ENCODE results near the gene GLUL.
"Not testable (repeated sequence)": the region's sequence is repeated elsewhere in the genome, so short reads cannot be mapped to it uniquely, and the experiment has no call there.

GLUL gene

DNA sequence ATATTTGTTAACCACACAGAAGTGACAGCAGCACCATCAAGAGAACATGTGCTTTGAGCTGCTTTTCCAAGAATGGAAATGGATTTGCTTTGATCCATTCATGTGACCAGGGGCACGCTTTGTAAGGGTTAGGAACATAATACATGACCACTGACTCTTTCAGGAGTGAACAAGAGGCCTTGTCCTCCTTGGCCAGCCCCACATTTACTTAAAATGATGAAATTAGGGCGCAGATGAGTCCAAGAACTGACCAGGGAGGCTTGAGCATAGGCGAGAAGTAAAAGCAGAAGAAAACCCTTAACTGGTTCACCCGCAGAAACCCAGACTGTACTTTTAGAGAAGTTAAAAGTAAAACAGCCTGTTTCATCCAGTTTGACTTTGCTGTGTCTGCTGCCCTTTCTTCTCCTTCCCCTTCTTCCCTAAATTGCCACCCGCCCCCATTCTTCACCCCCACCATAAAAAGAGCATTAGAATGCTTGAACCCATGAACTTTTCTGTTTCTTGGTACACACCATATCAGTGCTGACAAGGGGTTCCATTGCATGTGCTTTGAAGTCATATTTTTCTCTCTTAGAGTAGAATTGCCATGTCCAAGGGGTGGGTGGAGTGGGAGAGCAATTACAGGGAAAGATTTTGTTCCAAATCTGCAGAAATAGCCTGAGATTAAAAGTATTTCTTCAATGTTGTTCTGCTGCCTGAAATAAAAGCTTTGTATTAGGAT is 2.6 kb upstream of the GLUL start:
- DNase-seq (ENCODE audit: low read depth) = no peak

DNA sequence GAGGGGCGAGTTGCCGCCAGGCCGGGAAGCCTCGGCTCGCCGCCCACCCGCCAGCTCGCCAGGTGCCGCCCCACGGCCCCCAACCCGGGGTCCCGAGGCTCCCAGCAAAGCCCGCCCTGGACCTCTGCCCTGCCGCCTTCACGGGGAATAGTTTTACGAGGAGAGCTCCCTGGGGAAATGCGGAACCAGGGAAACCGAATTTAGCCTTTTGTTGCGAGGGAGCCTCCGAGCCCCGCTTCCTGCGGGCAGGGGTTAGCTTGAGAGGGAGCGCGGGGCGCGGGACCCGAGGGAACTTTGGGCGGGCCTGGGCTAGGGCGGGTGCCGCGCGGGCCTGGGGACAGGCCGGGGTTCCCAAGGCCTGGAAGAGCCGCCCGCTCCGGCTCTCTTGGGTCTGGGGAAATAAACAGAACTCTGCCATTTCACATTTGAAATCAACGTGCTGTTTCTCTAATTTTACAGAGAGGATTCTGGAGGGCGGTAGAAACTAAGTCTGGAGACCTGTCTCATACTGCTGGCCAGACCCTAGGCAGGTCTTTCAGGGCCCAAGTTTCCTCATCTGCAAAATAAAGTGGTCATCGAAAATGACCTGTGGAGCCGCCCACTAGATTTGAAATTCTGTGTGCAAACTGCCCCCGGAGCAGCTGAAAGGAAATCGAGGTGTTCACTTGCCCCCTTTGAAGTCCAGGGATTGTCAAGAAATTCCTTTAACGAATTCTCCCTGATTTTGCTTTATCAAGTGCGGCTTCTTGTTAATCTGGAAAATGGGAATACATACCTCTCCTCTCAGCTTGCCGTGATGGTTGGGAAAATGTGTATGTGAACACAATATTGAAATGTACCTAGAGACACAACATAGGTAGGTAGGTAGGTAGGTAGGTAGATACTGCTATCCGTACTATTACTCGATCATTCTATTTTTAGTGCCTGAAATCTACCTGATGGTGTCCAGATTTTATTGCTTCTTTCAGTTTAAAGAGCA is 749 bp upstream of the GLUL start:
- DNase-seq (ENCODE audit: low read depth) = peak; percentile 10

DNA sequence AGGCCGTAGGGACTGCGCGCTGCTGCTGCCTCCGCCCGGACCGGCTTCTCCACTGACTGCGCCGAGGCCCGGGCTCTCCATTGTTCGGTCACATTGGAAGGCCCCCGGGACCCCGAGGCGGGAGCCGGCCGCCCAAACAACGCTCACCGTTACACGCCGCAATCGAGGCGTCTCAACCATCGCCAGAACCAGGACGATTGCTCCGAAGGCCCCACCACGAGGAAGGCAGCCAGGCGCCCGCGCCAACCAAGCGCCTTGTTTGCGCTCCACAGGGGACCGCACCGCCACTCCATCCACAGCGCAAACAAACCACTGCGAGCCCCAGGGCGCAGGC is 595 bp downstream of the GLUL start:
- DNase-seq (ENCODE audit: low read depth) = no peak

DNA sequence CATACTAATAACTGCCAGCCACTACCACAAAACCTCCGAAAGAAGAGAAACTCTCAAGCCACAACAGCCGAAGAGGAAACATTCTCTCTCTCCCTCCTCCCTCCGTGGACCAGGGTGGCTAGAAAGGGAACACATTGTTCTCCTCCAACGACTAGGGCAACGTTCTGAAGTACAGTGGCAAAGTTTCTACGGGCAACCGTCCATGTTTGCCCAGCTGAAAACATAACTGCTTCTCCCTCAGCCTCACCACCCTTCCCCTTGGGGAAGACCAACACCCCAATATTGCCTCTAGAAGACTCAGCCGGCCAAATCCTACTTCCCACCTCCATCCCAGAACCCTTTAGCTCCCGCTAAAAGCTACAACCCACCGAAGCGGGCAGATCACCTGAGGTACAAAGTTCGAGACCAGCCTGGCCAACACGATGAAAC is 2.0 kb downstream of the GLUL start:
- no peak for DNase-seq (ENCODE audit: low read depth)

DNA sequence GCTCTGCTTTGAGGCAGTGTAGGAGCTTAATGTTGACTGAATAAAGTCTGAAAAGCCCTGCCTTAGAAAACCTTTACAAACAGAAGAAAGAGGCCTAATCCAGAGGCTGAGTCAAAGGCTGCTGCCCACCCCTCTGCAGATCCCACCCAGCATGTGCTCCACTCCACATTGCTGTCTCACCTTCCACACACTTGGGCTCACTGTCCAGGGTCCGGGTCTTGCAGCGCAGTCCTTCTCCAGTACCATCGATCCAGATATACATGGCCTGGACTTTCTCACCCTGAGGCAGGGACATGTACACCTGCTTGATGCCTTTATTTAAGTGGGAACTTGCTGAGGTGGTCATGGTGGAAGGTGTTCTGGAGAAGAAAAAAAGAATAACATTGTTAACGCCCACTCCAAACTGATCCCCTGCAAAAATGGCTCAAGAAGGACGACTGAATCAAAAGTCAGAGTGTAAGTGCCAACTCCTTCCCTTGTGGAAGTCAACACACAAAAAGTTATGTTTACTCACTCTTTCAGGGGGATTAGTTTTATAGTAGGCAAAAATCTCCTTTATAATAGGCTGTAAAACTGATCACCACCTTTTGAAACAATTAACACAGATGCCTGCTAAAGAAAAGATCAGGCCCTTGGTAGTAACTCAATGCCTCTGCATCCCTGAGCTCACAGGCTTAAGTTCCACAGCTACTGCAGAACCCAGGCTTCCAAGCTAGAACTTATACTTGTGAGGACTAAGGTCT is 3.0 kb downstream of the GLUL start:
- no peak for DNase-seq (ENCODE audit: low read depth)

DNA sequence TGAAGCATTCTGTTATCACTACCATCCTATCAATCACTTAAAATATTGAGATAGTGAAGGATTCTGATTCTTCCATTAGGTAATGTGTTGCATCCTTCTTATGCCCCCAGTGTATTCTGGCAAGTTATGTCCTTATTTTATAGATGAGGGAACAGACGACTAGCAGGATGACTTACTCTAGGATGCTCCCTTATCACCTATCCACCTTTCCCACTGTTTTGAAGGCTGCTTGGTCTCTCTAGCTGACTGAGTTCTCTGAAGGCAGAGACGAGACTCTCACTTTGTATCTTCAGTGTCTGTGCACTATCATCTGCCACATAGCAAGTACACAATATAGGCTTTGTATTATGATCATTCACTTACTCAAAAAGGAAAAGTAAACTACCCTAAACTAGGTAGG is 4.0 kb downstream of the GLUL start:
- DNase-seq (ENCODE audit: low read depth) = no peak

DNA sequence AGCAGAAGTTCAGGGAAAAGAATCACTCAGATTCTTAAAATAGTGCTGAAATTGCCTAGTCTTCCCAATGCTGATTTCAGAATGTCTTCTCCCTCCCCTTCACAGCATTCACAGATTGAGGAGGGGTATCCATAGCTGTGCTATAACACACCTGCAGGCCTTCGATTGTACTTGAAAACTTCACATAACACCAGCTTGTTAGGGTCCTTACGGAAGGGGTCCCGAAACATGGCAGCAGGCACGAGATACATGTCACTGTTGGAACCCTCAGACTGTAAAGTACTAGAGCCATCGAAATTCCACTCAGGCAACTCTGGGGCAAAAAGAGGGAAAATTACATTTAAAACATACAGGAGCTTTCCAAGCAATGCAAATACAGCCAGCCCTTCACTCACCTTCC is 4.6 kb downstream of the GLUL start:
- no peak for DNase-seq (ENCODE audit: low read depth)

DNA sequence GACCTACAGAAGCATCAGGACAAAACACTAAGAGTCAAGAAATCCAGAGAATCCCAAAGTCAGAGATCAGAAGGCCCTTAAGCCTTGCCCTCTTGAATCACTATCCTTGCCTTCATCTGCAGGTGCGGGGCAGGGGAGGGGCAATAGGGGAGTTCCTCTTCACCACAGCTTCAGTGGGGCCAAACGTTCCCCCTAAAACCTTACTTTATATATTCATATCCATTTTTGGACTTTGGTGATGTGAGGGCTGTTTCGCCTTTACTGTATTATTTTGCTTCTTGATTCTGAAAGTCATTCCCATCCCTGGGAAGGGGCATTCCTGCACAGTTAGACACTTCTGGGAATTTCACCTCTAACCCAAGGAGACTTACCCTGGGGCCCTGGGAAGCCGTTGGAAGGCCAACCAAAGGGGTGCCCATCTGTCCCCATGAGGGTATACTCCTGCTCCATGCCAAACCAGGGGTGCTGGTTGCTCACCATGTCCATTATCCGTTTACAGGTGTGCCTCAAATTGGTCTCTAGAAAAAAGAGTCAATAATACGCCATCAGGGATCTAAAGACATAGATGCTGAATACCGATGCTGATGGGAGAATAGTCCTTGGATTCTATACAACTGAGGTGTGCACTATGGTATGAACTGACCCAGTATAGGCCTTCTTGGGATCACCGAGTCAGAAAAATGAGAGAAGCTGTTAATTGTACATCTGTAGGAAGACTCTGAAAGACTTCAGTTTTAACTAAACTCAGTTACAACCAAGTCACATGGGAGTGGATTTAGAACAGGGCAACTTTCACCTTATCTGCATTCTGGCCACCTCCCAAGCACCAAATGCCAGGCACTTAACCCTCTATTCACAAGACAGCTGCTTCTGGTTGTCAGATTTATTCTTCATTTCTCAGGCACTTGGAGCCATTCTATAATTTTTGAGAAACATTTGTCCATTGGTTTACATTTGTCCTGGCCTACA is 5.4 kb downstream of the GLUL start:
- DNase-seq (ENCODE audit: low read depth) = no peak

DNA sequence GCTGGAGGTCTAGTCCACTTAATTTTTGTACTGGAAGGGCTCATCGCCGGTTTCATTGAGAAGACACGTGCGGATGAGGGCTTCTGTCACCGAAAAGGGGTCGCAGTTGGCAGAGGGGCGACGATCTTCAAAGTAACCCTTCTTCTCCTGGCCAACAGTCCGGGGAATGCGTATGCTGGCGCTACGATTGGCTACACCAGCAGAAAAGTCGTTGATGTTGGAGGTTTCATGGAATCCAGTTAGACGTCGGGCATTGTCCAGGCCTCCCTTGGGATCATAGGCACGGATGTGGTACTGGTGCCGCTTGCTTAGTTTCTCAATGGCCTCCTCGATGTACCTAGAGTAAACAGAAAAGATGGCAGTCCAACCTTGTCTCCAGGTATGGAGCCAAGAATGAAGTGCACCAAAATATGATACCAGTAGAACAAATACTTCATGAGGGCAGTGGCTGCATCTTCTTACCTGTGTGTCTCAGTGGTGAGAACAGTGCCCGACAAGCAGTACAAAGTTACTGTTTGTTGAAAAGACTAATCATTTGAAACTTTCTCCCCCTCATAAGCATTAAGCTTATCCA is 7.1 kb downstream of the GLUL start:
- no peak for DNase-seq (ENCODE audit: low read depth)

DNA sequence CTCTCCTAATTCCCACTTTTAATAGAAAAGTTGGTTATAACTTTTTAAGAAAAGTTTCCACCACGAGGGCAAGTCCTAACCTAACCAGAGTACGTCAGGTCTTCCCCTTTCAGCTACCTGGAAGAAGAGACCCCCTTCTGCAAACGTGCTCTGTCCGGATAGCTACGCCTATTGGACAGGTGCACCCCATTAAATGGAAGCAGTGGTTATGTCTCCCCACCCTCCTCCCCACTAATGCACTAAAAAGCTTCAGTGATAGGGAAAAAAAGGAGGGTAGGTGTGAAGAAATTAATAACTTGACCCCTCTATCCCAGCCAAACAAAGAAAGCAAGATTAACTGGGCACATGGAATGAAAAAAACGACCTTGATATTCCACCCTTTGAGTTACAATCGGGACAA is 7.7 kb downstream of the GLUL start:
- no peak for DNase-seq (ENCODE audit: low read depth)

DNA sequence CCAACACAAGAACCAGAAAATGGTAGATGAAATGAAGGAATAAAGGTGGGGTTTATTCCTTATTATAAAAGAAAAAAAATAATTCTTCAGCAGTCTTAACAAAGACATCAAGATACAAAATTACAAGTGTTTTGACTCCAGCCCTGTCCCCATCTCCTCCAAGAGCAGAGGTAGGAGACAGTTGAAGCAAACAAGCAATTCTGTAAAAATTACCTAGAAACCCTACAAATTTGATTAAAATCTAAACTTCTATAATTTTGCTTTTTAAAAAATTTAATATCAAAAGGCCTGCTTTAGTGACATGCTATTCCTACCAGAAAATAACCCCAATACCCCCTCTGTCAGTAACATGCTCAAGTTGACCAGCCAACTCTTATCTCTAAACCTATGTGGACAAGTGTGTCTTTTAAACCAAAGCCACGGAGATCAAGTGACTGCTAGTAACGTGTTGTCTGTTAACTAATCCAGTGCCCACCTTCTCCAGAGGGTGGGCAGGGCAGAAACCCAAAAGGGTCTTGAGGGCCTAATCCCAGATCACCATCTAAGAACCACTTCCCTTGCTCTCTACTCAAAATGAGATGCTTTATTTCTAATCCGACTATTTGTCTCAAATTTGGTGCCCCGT is 8.4 kb downstream of the GLUL start:
- DNase-seq (ENCODE audit: low read depth) = no peak

DNA sequence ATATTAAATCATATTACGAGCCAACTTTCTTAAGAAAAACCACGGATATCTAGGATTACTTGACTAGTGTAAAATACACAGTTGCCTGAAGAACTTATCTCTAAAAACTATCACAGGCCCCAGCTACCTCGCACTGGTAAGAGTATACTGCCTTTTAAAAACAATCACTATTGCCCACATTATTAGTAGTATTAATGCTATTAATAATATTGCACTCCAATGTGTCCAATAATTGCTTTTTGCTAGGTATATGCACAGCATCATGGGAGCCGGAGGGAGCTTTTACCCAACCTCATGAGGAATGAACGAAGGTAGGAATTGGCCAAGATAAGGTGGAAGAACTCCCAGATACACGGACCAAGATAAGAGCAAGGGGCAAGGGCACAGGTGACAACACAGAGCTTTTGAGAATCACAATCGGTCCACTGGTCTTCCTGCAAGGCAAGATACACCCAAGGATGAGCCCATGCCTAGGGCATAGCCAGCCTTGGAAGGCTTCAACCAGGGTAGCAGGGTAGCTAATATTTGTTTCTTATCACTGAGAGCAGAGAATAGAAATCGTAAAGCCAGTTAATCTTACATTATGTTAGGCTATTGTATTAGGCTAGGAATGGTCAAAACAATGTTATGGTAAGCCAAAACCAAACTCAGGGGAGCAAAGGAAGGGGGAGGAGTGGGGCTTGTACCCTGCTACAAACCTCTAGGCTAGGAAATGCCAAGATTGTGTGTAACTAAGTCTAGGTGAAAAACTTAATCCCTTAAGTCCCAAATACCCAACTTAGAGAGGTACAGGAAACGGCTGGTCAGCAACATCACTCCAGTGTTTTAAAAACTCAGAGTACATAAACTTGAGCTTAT is 9.4 kb downstream of the GLUL start:
- no peak for DNase-seq (ENCODE audit: low read depth)

DNA sequence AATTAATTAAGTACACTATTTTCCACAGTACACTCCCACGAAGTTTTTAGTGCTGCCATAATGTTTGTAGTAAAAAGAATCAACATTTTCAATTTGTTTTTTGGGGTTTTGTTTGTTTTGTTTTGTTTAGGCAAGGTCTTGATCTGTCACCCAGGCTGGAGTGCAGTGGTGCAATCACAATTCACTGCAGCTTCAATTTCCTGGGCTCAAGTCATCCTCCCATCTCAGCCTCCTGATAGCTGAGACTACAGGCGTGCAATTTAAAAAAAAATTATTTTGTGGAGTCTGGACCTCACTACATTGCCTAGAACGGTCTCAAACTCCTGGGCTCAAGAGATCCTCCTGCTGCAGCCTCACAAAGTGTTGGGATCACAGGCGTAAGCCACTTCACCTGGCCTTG is 11.4 kb downstream of the GLUL start:
- DNase-seq (ENCODE audit: low read depth) = no peak

DNA sequence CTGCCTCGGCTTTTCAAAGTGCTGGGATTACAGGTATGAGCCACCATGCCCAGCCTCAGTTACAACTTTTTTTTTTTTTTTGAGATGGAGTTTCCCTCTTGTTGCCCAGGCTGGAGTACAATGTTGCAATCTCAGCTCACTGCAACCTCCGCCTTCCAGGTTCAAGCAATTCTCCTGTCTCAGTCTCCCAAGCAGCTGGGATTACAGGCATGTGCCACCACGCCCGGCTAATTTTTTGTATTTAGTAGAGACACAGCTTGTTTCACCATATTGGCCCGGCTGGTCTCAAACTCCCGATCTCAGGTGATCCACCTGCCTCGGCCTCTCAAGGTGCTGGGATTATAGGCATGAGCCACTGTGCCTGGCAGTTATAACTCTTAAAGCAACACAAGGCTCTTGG is 11.8 kb downstream of the GLUL start:
- not testable (repeated sequence) for DNase-seq (ENCODE audit: low read depth)

DNA sequence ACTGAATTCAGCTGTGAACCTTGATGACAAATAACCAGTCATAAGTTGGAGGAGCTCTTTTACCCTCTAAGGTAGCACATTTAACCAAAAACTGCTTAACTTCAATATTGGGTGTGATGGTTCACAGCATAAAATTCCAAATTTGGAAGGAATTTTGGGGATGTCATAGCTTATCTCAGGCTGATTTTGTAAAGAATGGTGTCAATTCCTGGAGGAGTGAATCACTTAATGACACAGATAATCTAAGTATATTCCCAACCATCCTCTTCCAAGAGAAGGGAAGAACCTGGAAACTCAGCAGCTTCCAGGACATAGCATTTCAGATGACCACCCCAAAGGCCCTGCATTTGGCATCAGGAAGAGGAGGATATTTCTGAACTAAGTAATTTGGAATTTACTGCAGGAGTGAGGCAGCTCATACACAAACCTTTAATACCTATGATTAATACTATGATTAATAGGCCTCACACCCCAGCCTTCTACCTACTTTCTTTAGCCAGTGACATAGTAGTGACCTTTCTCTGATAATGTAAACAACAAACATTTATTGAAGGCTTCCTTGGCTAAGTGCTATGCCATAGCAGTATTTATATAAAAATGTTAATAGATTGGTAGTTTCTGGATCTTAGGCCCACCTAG is 14.5 kb downstream of the GLUL start:
- DNase-seq (ENCODE audit: low read depth) = no peak

DNA sequence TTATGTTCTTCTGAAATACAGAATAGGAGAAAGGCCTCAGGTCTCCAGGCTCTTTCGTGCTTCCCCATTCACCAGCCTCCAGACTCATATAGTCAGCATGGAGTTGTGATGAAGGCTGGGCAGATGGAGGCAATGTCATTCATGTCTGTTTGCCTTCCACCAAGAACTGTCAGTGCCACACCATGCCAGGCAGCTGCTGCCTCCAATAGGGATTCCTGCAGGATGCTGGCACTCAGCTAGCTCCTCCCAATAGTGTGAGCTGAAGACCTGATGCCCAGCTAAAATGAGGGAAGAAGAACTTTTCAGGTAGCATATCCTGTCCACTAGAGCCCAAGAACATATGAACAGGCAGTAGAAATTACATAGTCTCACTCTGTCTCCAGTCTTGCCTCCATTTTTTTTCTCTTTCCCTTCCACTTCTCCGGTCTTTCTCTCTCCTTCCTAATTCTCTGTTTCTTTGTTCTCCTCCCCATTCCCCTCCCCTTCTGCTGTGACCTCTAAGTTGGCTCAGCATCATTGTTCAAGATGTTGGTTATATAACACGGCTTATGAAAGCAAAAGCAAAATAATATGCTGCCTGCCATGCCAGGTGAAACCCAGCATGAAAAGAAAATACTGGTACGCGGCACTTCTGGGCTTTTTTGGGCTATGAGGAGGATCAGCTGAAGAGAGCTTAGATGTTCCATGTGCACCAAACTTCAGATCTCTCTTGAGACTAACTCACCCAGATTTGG is 17.3 kb downstream of the GLUL start:
- DNase-seq (ENCODE audit: low read depth) = no peak

DNA sequence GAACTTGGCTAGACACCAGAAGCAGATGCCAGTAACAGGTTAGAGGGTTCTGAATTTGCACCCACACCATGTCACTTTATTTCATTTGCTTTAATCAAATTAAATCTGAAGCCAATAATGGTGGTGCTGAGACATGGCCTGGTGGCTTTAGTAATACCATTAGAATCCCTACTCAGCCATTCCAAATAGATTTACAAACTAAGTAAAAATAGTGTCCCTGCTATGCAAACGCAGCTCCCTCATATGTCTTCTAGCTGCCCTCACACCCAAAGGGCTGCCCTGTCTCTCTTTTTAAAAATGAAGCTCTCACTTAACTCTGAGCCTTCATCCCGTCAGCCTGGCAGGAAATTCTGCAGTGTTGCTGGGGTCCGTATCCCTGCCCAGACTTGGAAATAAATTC is 21.1 kb downstream of the GLUL start:
- DNase-seq (ENCODE audit: low read depth) = no peak

DNA sequence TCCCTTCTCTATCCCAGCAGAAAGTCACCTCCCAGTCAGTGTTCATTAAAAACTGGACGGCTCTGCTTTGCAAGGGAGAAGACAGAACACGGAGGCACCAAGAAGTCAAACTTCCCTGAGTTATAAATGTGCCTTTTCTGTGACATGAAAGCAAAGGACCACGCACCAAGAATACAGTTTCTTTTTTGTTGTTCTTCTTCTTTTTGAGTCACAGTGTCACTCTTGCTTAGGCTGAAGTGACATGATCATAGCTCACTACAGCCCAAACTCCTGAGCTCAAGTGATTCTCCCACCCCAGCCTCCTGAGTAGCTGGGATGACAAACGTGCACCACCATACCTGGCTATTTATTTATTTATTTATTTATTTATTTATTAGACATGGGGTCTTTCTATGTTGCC is 22.7 kb downstream of the GLUL start:
- DNase-seq (ENCODE audit: low read depth) = no peak

DNA sequence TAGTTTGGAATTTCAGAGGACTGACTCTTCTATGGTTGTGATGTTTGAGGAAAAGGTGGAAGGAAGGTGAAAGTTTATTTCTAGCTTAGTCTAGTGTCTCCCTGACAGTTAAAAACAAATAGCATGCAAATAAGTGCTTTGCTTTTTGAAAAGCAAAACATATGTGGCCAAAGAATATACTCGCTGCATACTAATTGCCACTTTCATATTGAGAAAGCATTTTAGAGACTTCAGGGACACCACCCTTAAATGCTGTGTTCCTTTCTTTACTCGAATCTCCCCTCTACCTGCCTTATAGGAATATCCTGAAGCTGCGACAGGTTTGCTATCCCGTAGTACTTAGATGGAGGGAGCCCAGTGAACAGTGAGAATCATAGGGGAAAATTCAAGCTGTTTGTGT is 23.2 kb downstream of the GLUL start:
- no peak for DNase-seq (ENCODE audit: low read depth)
